NCI-H128 (cell line): Measurements from ENCODE around the gene CCSER1.

Experiments used
- DNase-seq: peaks from one replicate; lab custom pipeline; 2025; ENCODE audit not compliant: unreplicated experiment; lab: John Stamatoyannopoulos, UW

Gene CCSER1

DNA sequence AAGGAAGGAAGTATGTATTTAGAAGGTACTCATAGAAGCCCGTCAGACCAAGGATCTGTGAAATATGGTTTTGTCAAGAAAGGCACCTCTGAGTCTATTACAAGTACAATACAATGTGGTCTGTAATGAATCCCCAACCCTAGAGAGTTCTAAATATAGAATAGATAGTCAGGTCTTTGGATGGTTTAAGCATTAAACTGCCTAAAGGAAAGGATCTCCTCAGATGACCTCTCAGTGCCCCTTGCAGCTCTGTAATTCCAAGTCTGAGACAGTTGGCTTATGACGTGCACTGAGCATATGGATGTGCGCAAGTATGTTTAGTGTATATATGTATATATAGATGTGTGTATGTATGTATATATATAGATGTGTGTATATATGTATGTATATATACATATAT lies 62.0 kb downstream of the CCSER1 start:
- no peak for DNase-seq

DNA sequence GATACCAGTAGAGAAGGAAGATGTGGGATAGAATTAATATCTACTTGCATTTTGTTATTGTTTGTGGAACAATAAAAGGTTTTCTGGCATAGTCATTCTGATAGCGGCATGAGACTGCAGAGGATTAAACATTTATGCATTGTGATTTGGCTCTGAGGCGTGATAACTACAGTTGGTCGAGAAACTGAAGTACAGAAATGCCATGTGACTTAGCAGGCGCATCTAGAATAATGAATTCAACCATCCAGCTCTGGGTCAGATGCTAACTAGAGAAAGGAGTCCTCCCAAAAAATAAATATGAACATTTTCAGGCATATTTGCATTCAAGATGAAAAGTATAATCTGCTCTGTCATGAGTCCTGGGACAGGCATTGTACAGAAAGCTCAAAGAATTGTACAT lies 62.8 kb downstream of the CCSER1 start:
- no peak for DNase-seq

DNA sequence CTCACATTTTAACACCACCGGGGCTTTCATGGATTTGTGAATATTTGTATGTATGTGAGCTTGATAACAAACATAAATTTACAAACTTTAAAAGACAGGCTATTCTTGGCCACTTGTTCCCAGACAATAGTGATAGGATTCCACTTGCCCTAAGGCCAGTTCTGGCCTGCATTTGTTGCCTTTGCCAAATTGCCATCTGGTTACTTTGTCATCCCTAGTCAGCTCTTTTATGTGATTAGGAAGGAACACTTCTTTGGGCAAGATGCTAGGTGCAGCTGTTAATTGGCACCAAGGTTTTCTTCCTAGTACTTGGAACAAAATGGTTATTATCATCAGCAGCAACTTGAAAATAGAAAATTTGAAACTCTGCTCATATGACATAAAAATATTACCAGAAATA lies 63.3 kb downstream of the CCSER1 start:
- no peak for DNase-seq

DNA sequence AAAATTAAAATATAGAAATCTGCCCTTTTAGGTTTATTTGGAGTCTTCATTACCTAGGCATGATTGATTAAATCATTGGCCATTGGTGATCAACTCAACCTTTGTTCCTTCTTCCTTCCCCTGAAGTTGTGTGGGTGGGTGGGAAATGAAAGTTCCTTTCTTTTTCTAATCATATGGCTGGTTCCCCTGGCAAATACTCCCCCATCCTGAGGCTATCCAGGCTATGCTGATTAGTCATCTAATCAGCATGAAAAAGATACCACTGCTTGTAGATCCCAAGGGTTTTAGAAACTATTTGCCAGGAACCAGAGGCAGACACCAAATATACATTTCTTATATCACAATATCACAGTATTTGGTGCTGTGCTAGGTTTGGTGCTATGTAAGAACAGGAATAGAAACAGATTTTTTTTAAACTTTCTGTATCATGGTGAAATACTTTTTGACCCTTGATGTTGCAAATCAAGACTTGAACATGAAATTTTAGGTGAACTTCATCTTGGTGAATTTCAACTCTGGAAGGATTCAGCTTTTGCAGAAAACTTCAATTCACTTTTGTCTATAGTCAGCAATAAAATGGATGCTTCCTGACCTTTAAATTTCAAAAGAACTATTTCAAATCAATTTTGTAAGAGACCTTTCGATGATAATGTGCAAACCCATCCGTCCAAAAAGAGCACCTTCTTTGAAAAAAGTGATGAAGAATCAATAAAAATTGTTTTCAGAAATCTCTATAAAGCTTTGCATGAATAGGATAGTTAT lies 71.1 kb downstream of the CCSER1 start:
- no peak for DNase-seq

DNA sequence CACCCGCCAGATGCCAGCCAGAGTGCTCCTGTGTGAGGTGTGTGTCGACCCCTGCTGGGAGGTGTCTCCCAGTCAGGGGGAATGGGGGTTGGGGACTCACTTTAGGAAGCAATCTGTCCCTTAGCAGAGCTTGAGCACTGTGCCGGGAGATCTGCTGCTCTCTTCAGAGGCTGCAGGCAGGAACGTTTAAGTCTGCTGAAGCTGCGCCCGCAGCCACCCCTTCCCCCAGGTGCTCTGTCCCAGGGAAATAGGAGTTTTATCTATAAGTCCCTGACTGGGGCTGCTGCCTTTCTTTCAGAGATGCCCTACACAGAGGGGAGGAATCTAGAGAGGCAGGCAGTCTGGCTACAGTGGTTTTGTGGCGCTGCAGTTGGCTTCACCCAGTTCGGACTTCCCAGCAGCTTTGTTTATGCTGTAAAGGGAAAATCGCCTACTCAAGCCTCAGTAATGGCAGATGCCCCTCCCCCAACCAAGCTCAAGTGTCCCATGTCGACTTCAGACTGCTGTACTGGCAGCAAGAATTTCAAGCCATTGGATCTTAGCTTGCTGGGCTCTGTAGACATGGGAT lies 80.8 kb downstream of the CCSER1 start:
- DNase-seq, result no peak

DNA sequence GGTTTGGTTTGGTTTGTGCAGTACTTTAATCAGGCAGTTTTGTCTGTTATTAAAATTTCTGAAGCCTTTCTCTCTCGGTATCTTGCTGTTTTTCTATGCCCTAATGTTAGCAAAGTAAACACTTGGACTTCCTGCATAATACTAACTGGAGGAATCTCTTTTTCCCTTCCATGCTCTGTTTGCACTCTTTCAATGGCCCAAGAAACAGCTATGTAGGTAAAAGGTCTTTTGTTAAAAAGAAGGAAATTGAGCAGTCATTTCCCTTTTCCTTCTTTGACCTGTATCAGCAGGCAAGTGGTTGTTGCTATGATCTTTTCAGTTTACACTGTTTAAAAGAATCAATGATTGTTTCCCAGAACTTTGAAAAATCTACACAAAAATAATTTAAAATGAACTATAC lies 82.7 kb downstream of the CCSER1 start:
- no peak for DNase-seq

DNA sequence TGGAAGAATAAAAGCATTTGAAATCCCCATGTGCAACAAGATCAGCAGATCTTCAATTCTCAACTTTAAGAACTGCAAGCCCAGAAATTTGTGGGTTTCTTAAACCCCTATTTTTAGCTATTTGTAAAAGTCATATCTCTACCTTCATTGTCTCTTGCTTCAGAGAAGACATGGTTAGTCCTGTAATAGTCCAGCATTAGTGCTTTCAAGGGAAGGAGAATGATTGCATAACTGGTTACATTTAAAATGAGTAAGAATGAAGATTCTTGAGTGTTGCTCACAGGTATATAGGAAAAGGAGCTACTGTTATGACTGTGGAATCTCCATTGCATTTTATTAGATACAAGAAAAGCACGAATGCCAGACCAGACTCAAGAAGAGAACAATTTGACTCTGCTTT lies 84.0 kb downstream of the CCSER1 start:
- no peak for DNase-seq

DNA sequence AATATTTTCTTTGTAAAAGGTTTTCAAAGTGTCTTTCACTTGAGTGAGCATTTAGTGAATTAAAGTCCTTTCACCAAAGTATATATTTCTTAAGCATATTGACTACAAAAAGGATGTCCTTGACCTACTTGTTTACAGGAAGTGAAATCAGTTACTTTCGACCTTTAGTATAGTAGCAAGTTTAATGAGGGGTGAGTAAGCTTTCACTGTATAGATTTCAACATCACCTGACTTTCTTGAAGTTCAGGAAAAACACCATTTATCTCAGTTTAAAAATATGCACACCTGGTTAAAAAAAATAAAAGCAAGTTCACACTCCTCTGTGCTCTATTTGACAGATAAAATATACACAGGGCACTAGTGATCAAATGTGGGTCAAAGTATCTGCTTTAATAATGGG lies 88.1 kb downstream of the CCSER1 start:
- DNase-seq, result no peak

DNA sequence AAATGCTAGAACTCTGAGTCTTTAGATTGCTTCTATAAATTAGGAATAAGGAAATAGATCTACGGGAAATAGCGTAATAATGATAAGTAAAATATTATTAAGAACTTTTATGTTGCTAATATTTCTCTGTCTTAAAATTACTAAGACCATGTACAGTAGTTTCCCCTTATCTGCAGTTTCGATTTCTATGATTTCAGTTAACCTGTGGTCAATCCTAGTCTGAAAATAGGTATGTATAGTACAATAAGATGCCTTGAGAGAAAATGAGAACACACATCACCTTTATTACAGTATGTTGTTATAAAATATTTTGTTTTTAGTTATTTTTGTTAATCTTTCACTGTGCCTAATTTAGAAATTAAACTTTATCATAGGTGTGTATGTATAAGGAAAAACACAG lies 92.6 kb downstream of the CCSER1 start:
- DNase-seq, result no peak

DNA sequence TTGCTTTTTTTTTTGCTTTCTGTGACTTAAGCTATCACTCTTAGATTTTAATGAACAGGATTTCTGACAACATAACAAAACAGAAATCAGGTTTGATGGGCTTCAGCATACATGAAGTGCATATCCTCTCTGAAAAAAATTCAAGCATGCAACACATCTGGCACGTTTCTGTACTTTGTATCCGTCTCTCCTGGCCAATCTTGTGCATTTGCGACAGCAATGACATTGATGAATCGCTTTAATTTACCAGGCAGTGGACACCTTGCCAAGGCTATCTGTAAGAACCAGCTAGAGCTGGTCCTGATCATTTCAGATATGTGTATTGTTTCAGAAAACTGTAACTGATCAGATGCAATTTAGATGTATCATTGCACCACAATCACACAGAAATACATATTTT lies 93.3 kb downstream of the CCSER1 start:
- no peak for DNase-seq

DNA sequence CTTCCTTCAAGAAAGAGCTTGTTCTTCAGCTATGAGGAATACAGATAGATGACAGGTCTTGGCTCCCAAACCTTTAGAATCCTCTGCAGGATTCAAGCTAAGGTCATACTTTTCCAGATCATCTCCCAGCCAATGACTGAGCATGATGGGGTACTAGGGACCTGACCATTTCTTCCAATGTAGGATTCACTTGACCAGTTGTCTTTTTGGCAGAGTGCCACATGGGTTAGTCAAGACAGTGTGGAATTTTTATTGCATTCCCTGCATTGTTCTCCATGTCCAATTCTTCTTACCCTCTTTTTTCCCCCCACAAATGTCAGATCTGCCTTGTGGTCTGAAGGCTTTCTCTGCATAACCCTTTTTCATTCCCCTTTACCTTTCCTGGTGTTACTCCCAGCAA lies 99.5 kb downstream of the CCSER1 start:
- DNase-seq, result no peak

DNA sequence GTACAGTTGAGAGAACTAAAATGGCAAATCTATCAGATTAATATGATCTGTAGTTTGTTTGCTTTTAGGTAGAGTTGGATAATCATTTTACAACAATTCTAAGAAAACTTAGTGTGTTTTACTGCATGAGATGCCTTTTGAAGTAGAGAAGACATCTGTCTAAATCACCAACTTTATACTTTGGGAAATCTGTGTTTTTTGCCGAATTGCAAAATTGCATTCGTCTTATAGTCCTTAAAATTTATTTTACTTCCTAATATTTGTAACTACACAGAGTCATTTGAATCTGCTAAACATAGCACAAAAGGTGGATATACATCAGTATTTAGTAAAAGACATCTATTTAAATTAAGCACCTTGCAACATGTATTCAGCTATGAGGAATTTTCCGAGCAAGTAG lies 100.0 kb downstream of the CCSER1 start:
- DNase-seq, result no peak

DNA sequence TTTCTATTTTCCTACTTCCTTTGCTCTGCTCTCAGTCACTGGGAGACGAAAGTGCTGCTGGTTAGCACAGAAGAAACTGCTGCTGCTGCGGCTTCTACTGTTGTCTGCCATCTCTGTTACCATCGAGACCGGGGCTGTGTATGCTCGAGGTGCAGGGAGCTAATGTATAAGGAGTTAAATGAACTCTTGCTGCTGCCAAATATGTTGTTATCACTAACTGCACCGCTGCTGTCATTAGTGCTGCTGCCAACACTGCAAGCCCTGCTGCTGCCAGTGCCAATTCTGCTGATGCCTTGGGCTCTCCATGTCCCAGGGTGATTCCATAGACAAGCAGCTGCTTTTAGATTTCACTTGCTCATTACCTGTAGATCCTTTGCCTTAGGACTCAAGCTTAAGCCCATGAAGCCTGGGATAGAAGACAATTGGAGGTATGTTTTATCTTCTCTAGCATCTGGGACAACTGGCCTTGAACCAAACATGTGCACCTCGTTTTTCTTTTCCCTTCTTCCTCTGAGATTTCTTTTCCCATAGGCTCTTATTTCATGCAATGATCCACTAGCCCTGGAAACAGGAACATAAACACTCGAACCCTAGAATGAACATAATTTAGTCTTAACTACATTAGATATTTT lies 107.8 kb downstream of the CCSER1 start:
- DNase-seq, result no peak

DNA sequence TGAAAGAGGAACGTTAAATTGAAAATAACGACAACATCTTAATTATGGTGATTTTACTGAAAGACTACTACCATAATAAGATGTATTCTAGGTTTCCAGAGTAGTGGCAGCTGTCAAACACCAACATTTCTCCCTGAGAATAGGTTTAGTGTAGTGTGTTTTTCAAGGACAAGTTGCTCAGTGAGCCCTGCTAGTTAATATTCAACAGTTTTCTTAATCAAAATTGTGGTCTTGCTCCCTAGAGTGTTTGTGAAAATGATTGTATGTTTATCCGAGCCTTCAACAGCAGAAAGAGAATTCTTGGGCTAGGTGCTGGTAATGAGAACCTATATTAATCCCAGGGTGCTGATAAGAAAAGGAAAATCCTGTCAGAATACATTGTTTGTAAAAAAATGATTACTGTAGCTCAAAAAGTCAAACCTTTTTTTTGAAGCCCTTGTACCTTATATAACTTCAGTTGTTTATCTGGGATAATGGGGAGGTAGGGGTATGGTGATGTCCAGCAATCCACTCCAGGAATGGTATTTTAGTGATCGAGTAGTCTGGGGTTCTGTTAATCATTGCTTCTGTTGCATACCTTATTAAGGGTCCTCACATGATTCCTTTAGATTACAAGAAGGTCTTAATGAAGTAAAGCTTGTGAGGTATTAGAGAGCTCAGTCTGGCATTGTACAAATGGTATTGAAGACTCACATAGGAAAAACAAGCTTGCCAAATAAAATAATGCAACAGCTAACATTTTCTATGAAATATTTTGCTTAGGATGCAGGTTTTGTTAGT lies 110.7 kb downstream of the CCSER1 start:
- DNase-seq, result no peak

DNA sequence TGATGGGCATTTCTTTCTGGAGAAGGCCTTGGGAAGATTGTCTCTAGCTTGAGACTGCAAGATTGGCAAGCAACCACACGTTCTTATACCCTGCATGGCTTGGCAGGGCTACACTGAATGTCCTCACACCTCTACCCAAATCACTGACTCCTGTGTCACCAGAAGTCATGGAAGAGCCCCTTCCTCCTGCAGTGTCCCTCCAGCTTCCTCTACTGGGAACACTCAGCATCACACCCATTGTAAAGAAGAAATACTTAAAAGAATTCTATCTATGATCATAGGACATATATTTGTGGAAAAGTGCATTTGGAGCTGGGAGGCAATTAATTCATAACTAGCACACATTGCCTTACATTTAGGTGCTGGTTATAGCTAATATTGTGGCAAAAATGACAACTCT lies 113.1 kb downstream of the CCSER1 start:
- no peak for DNase-seq

DNA sequence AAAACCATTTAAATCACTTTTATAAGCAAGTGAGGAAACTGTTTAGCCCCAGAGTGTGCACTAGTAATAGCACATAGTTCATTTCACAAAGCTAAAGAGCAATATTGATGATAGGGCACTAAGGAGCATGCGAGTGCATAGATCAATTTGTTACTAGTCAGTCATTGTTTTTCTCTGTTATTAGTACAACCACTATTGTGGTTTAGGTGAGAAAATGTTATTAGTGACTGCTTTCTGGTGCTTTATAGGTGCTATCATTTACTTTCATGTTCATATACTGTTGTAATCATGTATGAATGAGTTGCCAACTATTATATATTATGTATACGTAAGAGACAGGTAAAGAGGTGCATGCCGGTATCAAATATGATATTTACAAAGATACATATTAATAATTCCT lies 113.8 kb downstream of the CCSER1 start:
- DNase-seq, result no peak

DNA sequence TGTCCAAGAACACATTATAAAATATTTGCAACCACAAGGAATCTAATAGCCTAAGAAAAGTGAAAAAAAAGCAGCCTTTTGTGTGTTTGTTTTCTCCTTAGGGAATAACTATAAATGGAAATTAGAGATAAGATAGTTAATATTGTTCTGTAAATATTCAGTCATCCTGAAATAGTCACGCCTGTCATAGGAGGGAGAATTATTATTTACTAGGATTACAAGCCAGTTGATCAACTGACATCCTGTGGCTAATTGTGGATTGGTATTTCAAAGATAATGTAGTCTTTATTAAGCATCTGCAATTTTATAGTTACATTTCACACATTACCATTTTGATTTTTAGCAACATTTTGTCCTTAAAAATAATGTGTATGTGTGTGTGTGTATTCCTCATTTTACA lies 118.6 kb downstream of the CCSER1 start:
- no peak for DNase-seq

DNA sequence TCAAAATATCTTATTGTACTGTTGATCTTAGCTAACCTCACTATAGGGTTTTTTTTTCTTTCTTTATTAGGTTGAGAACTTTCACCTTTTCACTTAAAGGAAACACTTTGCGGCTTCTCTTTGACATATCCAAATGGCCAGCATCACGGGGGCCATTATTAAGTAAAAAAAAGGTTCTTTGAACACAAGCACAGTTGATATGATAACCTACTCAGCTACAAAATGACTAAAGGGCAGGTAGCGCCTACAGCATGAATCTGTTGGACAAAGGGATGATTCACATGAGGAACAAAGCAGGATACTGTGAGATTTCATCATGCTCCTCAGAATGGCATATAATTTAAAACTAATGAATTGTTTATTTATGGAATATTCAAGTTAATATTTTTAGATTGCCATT lies 119.6 kb downstream of the CCSER1 start:
- no peak for DNase-seq

DNA sequence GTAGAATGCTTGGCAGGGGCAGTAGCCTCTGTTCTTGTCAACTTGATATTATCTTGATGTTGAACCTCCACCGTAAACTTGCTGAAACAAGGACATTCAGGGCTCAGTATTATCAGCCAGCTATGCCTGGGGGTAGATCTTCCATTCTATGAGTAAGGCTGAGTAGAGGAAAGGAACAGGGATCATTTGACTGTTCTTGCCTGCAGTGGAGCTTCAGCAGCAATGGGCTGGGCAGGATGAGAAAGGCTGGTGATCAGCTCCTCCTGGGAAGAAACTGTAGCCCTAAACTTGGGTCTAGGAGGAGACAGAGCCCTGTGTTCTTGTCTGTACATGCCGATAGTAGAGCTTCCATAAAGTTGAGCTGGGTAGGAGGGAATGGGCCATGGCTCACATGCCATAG lies 127.2 kb downstream of the CCSER1 start:
- DNase-seq, result no peak

DNA sequence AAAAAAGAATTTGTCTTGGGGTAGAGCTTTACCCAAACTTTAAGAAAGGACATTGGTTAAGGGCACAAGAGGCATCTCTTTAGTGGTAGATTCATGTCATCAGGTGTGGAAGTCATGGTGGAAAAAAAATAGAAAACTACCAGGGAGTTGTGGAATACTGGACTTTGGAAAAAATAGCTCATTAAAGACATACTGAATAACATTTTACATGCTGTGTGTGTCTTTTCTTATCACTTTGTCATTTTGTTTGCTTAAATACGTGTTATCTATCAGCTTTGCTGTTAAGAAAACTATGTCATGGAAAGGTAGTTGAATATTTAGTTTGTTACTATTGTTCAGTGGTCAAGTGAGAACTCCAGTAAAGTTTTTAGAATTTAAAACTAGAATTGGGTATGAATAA lies 147.0 kb downstream of the CCSER1 start:
- no peak for DNase-seq

DNA sequence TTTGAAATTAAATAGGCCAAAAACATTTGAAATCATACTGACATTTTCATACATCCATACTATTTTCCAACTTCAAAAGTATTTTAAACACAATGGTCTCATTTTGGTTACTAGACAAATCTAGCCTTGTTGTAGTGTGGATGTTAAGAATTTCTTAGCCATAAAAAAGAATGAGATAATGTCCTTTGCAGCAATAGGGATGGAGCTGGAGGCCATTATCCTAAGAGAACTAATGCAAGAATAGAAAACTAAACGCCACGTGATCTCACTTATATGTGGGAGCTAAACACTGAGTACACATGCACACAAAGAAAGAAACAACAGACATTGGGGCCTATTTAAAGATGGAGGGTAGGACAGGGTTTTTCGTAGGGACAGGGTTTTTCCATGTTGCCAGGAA lies 153.8 kb downstream of the CCSER1 start:
- no peak for DNase-seq
